GM23248 (cell line): ENCODE results near the gene ARNT2. TPM values are rescaled to one million over a fixed set of nuclear protein-coding genes. Genes with fewer than 3 reads are reported as not detected.

ENCODE experiments used
- DNase-seq: peaks from one replicate; pipeline ENCODE4 v3.0.0-alpha.2; 2015
- H2AFZ ChIP-seq: fragments of 200-600 bp; sonication (generic); 2 replicates; pipeline ENCODE4 v1.6.1; 2016; ENCODE audit warnings: antibody characterized with exemption
- H3F3A ChIP-seq: fragments of 200-600 bp; sonication (generic); 2 replicates; pipeline ENCODE4 v1.6.1; 2016; ENCODE audit warnings: mild to moderate bottlenecking, antibody characterized with exemption, mixed run types; ENCODE audit not compliant: insufficient read depth
- H3K27ac ChIP-seq: fragments of 200-600 bp; sonication (generic); 2 replicates; pipeline ENCODE4 v1.5.1; 2016; ENCODE audit warnings: mild to moderate bottlenecking
- H3K27me3 ChIP-seq: fragments of 200-600 bp; sonication (generic); replicated peaks from 2 replicates; pipeline ENCODE4 v1.6.1; 2016; ENCODE audit warnings: mild to moderate bottlenecking; ENCODE audit not compliant: insufficient read depth
- H3K36me3 ChIP-seq: fragments of 200-600 bp; sonication (generic); 2 replicates; pipeline ENCODE4 v1.6.1; 2016; ENCODE audit warnings: low read depth, mild to moderate bottlenecking
- H3K4me1 ChIP-seq: fragments of 200-600 bp; sonication (generic); 2 replicates; pipeline ENCODE4 v1.6.1; 2016; ENCODE audit warnings: mild to moderate bottlenecking; ENCODE audit not compliant: insufficient read depth
- H3K4me2 ChIP-seq: fragments of 200-600 bp; sonication (generic); one replicate; pipeline ENCODE4 v1.6.1; 2016; ENCODE audit warnings: mild to moderate bottlenecking; ENCODE audit not compliant: unreplicated experiment
- H3K4me3 ChIP-seq: fragments of 200-600 bp; sonication (generic); 2 replicates; pipeline ENCODE4 v1.5.1; 2016; ENCODE audit warnings: mild to moderate bottlenecking
- H3K79me2 ChIP-seq: fragments of 200-600 bp; sonication (generic); 2 replicates; pipeline ENCODE4 v1.6.1; 2016; ENCODE audit warnings: mild to moderate bottlenecking; ENCODE audit not compliant: insufficient read depth
- H3K9ac ChIP-seq: fragments of 200-600 bp; sonication (generic); 2 replicates; pipeline ENCODE4 v1.6.1; 2016; ENCODE audit warnings: mild to moderate bottlenecking
- H3K9me2 ChIP-seq: fragments of 200-600 bp; sonication (generic); 2 replicates; pipeline ENCODE4 v1.6.1; 2016; ENCODE audit warnings: mixed run types, mild to moderate bottlenecking, moderate library complexity; ENCODE audit not compliant: insufficient read depth
- H3K9me3 ChIP-seq: fragments of 200-600 bp; sonication (generic); one replicate; pipeline ENCODE4 v1.6.1; 2017; ENCODE audit warnings: low read depth
- H4K20me1 ChIP-seq: fragments of 200-600 bp; sonication (generic); 2 replicates; pipeline ENCODE4 v1.6.0; 2016; ENCODE audit not compliant: insufficient read depth
- EZH2 ChIP-seq: fragments of 200-600 bp; sonication (generic); IDR thresholded peaks from 2 replicates; pipeline ENCODE4 v1.6.1; 2018; ENCODE audit warnings: antibody characterized with exemption, mild to moderate bottlenecking; ENCODE audit not compliant: insufficient read depth, poor library complexity, severe bottlenecking
- EZH2phosphoT487 ChIP-seq: fragments of 200-600 bp; sonication (generic); IDR thresholded peaks from 2 replicates; pipeline ENCODE4 v1.6.1; 2018; ENCODE audit warnings: antibody characterized with exemption, moderate library complexity, mild to moderate bottlenecking, low read depth; ENCODE audit not compliant: insufficient read depth
- WGBS, 2 experiments: methylation state at CpG; one replicate each; pipeline ENCODE4 v1.1.6; 2015 to 2017; ENCODE audit warnings: low lambda C conversion rate in 2 of 2, low coverage in 1 of 2; ENCODE audit errors: missing lambda C conversion rate in 2 of 2; 5-methylcytosine and 5-hydroxymethylcytosine counted together
- in situ Hi-C: fragments of 300-500 bp; cut with MboI; formaldehyde crosslinking; loops from 2 replicates; pipeline ENCODE4 v1.15.0; 2020
- polyA plus RNA-seq: library from polyadenylated mRNA; unstranded; fragments of >200 nt; fragmentation: Nextera tagmentation; extraction: Ambion mirVana; gene quantifications from 2 replicates; pipeline ENCODE4 v1.2.1, GENCODE V29; 2016
- total RNA-seq: library from RNA; depleted of rRNA; stranded (reverse); fragments of >200 nt; shearing (Covaris generic); gene quantifications from 2 replicates; pipeline ENCODE4 v1.2.3, GENCODE V29; 2014

The ARNT2 gene
- total and polyA plus RNA-seq, 2 experiments from 2014 or later: 9.3 to 23.5 TPM

- no peaks in the 10 kb centered on the region for H4K20me1 ChIP-seq
- no peak for TF ChIP-seq EZH2
- TF ChIP-seq EZH2phosphoT487: no peak
- no peak overlapping the region for H3K4me3 ChIP-seq
- DNase-seq: no peak
- H3F3A ChIP-seq: peaks cover 37% of the 10 kb centered on the region
- no peaks in the 10 kb centered on the region for H3K27me3 ChIP-seq
- H3K9me3 ChIP-seq: no peaks in the 10 kb centered on the region
- H3K4me1 ChIP-seq: peaks cover 44% of the 10 kb centered on the region
- H2AFZ ChIP-seq: no peak overlapping the region
- H3K4me2 ChIP-seq: peak overlapping the region; percentile 29
- H3K9ac ChIP-seq: no peak overlapping the region
- H3K79me2 ChIP-seq: no peaks in the 10 kb centered on the region
- no peaks in the 10 kb centered on the region for H3K9me2 ChIP-seq
- in situ Hi-C loops: no loop called here
- 0 out of 2 replicates have a peak, but pooled peaks cover 7% of the 10 kb centered on the region for H3K36me3 ChIP-seq
- 89 to 100% methylated on average over 1 of the region's 1 CpG for whole genome bisulfite sequencing, 2 experiments
- no peak overlapping the region for H3K27ac ChIP-seq
Observed at GRCh38 chr15:80479191-80479590, 75.0 kb downstream of the ARNT2 start.

GRCh38 chr15:80480171-80480811 is 76.1 kb downstream of the ARNT2 start:
- H3K4me1 ChIP-seq: peaks cover 44% of the 10 kb centered on the region
- peak; percentile 59 for DNase-seq
- H2AFZ ChIP-seq: no peak overlapping the region

GRCh38 chr15:80480909-80481308 is 76.7 kb downstream of the ARNT2 start:
- DNase-seq: peak; percentile 95
- H3K9me2 ChIP-seq: no peaks in the 10 kb centered on the region
- H3K36me3 ChIP-seq: 0 out of 2 replicates have a peak, but pooled peaks cover 1% of the 10 kb centered on the region
- H2AFZ ChIP-seq: no peak overlapping the region
- H3K79me2 ChIP-seq: no peaks in the 10 kb centered on the region
- H3F3A ChIP-seq: peaks cover 37% of the 10 kb centered on the region
- peaks cover 44% of the 10 kb centered on the region for H3K4me1 ChIP-seq
- H3K27ac ChIP-seq: peak overlapping the region; percentile 78
- TF ChIP-seq EZH2phosphoT487: no peak
- 15 to 16% methylated on average over 4 of the region's 4 CpGs for WGBS, 2 experiments
- peak overlapping the region; percentile 13 for H3K9ac ChIP-seq
- in situ Hi-C loops: no loop called here
- no peaks in the 10 kb centered on the region for H3K27me3 ChIP-seq
- peak overlapping the region; percentile 41 for H3K4me3 ChIP-seq
- H4K20me1 ChIP-seq: no peaks in the 10 kb centered on the region
- H3K4me2 ChIP-seq: peak overlapping the region; percentile 85
- no peaks in the 10 kb centered on the region for H3K9me3 ChIP-seq

More at GRCh38 chr15:80480171-80480811, 76.1 kb downstream of the ARNT2 start:
- Histone ChIP-seq H3K9me2 (no peaks in the 10 kb centered on the region), H3K27ac (peak overlapping the region; percentile 78), H3K27me3 (no peaks in the 10 kb centered on the region), H3K4me2 (peak overlapping the region; percentile 85), H3K9me3 (no peaks in the 10 kb centered on the region), H3K4me3 (peak overlapping the region; percentile 41; the same call in 1 of the 2 replicates), H3K79me2 (no peaks in the 10 kb centered on the region), H3K9ac (peak overlapping the region; percentile 13), H3K36me3 (0 out of 2 replicates have a peak, but pooled peaks cover 7% of the 10 kb centered on the region), H4K20me1 (no peaks in the 10 kb centered on the region), H3F3A (peaks cover 37% of the 10 kb centered on the region)
- WGBS, 2 experiments: 55 to 66% methylated on average over 6 of the region's 6 CpGs
- TF ChIP-seq EZH2 (no peak), EZH2phosphoT487 (no peak)
- in situ Hi-C loops: no loop called here

GRCh38 chr15:80482696-80483095 is 78.5 kb downstream of the ARNT2 start:
- Histone ChIP-seq H3K79me2 (no peaks in the 10 kb centered on the region), H3K4me2 (no peak overlapping the region), H3K9me3 (no peaks in the 10 kb centered on the region), H3K27ac (no peak overlapping the region), H3K9ac (no peak overlapping the region), H3K9me2 (no peaks in the 10 kb centered on the region), H3K4me1 (peaks cover 46% of the 10 kb centered on the region), H3K4me3 (no peak overlapping the region), H3F3A (peaks cover 40% of the 10 kb centered on the region), H4K20me1 (no peaks in the 10 kb centered on the region), H2AFZ (no peak overlapping the region), H3K36me3 (no peaks in the 10 kb centered on the region), H3K27me3 (no peaks in the 10 kb centered on the region)
- WGBS, 2 experiments: 85 to 86% methylated on average over 1 of the region's 1 CpG
- no peak for DNase-seq
- in situ Hi-C loops: no loop called here
- TF ChIP-seq EZH2: no peak
- TF ChIP-seq EZH2phosphoT487: no peak
